ENCODE measurements around the gene BORCS8.

The BORCS8 gene

DNA sequence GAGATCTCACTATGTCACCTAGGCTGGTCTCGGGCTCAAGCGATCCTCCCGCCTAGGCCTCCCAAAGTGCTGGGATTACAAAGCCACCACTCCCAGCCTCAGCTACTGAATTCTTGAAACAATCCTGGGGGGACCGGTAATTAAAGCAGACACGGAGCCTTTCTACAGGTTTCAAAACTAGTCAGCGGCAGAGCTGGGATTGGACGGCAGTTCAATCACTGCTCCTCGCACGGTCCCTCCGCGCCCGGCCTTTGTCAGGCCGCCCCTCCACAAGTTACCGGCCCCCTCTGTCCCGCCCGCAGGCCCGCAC, 229 bp downstream of the BORCS8 start:
- H3K9me2 ChIP-seq (replicated peaks; ENCODE audit: low read depth, low read length), result no peaks in the 10 kb centered on the region
- H3K9me3 ChIP-seq (ENCODE audit: insufficient read depth, low read depth, low read length), result no peaks in the 10 kb centered on the region
- no peaks in the 10 kb centered on the region for H3F3A ChIP-seq (ENCODE audit: low read depth)
- H3K27me3 ChIP-seq (ENCODE audit: insufficient read depth, low read length, poor library complexity, severe bottlenecking), result no peaks in the 10 kb centered on the region
- peaks cover 7% of the 10 kb centered on the region for H4K20me1 ChIP-seq (ENCODE audit: insufficient read depth, low read length, poor library complexity, severe bottlenecking)
- H3K79me2 ChIP-seq (ENCODE audit: insufficient read depth, low read length), result peaks cover 57% of the 10 kb centered on the region
- H3K4me1 ChIP-seq (ENCODE audit: insufficient read depth, low read length, poor library complexity, severe bottlenecking), result peaks cover 13% of the 10 kb centered on the region
- TF ChIP-seq CTCF (conservative IDR thresholded peaks at IDR 0.05; ENCODE audit: low read length) (no peak), EZH2phosphoT487 (IDR thresholded peaks at IDR 0.05; ENCODE audit: borderline replicate concordance) (no peak)
- H3K36me3 ChIP-seq (ENCODE audit: insufficient read depth, low read length), result peaks cover under 1% of the 10 kb centered on the region; the same call in 1 of the 2 replicates
- H2AFZ ChIP-seq (ENCODE audit: low read length), result peak overlapping the region; percentile 100
- H3K9ac ChIP-seq (ENCODE audit: low read depth, low read length, poor library complexity, severe bottlenecking), result peak overlapping the region; percentile 97
- H3K4me3 ChIP-seq (ENCODE audit: low read length, poor library complexity, severe bottlenecking), result peak overlapping the region; percentile 97
- H3K4me2 ChIP-seq (ENCODE audit: low read depth, low read length, poor library complexity, severe bottlenecking), result peak overlapping the region; percentile 73

- H3K36me3 ChIP-seq (ENCODE audit: insufficient read depth, low read length), result peaks cover 1% of the 10 kb centered on the region; the same call in 1 of the 2 replicates
- no peak overlapping the region for H3K9ac ChIP-seq (ENCODE audit: low read depth, low read length, poor library complexity, severe bottlenecking)
- no peak overlapping the region for H3K4me3 ChIP-seq (ENCODE audit: low read length, poor library complexity, severe bottlenecking)
These were observed 5.2 kb downstream of the BORCS8 start for GRCh38 chr19:19186742-19187141.

GRCh38 chr19:19185853-19186740, 5.9 kb downstream of the BORCS8 start:
- H3K9me3 ChIP-seq (ENCODE audit: insufficient read depth, low read depth, low read length), result no peaks in the 10 kb centered on the region
- H3K27me3 ChIP-seq (ENCODE audit: insufficient read depth, low read length, poor library complexity, severe bottlenecking), result no peaks in the 10 kb centered on the region
- no peaks in the 10 kb centered on the region for H3K9me2 ChIP-seq (replicated peaks; ENCODE audit: low read depth, low read length)
- H3K4me3 ChIP-seq (ENCODE audit: low read length, poor library complexity, severe bottlenecking), result no peak overlapping the region
- H3K9ac ChIP-seq (ENCODE audit: low read depth, low read length, poor library complexity, severe bottlenecking), result no peak overlapping the region
- H4K20me1 ChIP-seq (ENCODE audit: insufficient read depth, low read length, poor library complexity, severe bottlenecking), result peaks cover under 1% of the 10 kb centered on the region
- H3K36me3 ChIP-seq (ENCODE audit: insufficient read depth, low read length), result peaks cover 8% of the 10 kb centered on the region; the same call in 1 of the 2 replicates
- no peak overlapping the region for H3K4me2 ChIP-seq (ENCODE audit: low read depth, low read length, poor library complexity, severe bottlenecking)
- peak; percentile 87 for TF ChIP-seq CTCF (conservative IDR thresholded peaks at IDR 0.05; ENCODE audit: low read length)
- TF ChIP-seq EZH2phosphoT487 (IDR thresholded peaks at IDR 0.05; ENCODE audit: borderline replicate concordance), result no peak
- no peak overlapping the region for H2AFZ ChIP-seq (ENCODE audit: low read length)
- peaks cover 21% of the 10 kb centered on the region for H3K79me2 ChIP-seq (ENCODE audit: insufficient read depth, low read length)
- H3F3A ChIP-seq (ENCODE audit: low read depth), result no peaks in the 10 kb centered on the region
- peaks cover 9% of the 10 kb centered on the region for H3K4me1 ChIP-seq (ENCODE audit: insufficient read depth, low read length, poor library complexity, severe bottlenecking)

More at GRCh38 chr19:19186742-19187141, 5.2 kb downstream of the BORCS8 start:
- Histone ChIP-seq H3K4me2 (ENCODE audit: low read depth, low read length, poor library complexity, severe bottlenecking) (no peak overlapping the region), H3F3A (ENCODE audit: low read depth) (no peaks in the 10 kb centered on the region), H3K4me1 (ENCODE audit: insufficient read depth, low read length, poor library complexity, severe bottlenecking) (peaks cover 9% of the 10 kb centered on the region), H3K79me2 (ENCODE audit: insufficient read depth, low read length) (peaks cover 27% of the 10 kb centered on the region), H2AFZ (ENCODE audit: low read length) (no peak overlapping the region), H3K27me3 (ENCODE audit: insufficient read depth, low read length, poor library complexity, severe bottlenecking) (no peaks in the 10 kb centered on the region), H4K20me1 (ENCODE audit: insufficient read depth, low read length, poor library complexity, severe bottlenecking) (peaks cover 7% of the 10 kb centered on the region), H3K9me2 (replicated peaks; ENCODE audit: low read depth, low read length) (no peaks in the 10 kb centered on the region), H3K9me3 (ENCODE audit: insufficient read depth, low read depth, low read length) (no peaks in the 10 kb centered on the region)
- TF ChIP-seq CTCF (conservative IDR thresholded peaks at IDR 0.05; ENCODE audit: low read length) (no peak), EZH2phosphoT487 (IDR thresholded peaks at IDR 0.05; ENCODE audit: borderline replicate concordance) (no peak)
